Colonic mucosa (tissue), 4 donors: ENCODE results near the gene DACT1. TPM values are rescaled to one million over a fixed set of nuclear protein-coding genes. Genes with fewer than 3 reads are reported as not detected.

ENCODE experiments used
- DNase-seq: peaks from one replicate; pipeline ENCODE4 v3.0.0-alpha.2; 2020
- H3K27ac ChIP-seq: fragments of 200-600 bp; one replicate; pipeline ENCODE4 v1.8.0; 2021
- H3K27me3 ChIP-seq: fragments of 200-600 bp; one replicate; pipeline ENCODE4 v1.8.0; 2021
- H3K36me3 ChIP-seq: fragments of 200-600 bp; one replicate; pipeline ENCODE4 v1.8.0; 2021
- H3K4me1 ChIP-seq: fragments of 200-600 bp; one replicate; pipeline ENCODE4 v1.8.0; 2021; ENCODE audit warnings: mild to moderate bottlenecking
- H3K4me3 ChIP-seq: fragments of 200-600 bp; one replicate; pipeline ENCODE4 v1.8.0; 2021
- H3K9ac ChIP-seq, 2 donors: one replicate each; pipeline ENCODE4 v1.7.0; 2013; ENCODE audit warnings: control low read depth in 2 of 2, low read depth in 2 of 2, low read length in 2 of 2
- H3K9me3 ChIP-seq: fragments of 200-600 bp; one replicate; pipeline ENCODE4 v1.8.0; 2021
- CTCF ChIP-seq: fragments of 200-600 bp; IDR thresholded peaks from one replicate; pipeline ENCODE4 v1.8.0; 2022; ENCODE audit warnings: antibody characterized with exemption, mild to moderate bottlenecking
- intact Hi-C: fragments of 100-400 bp; cut with DNase I; formaldehyde crosslinking; loops from one replicate; pipeline ENCODE4 v1.14.1; 2022
- total RNA-seq, 2 donors: library from RNA; stranded (reverse); fragmentation: NEBNext Ultra II Directional in 1 of 2; extraction: Animal tissue kit (Norgen Biotek cat#: 25700) in 1 of 2; gene quantifications; one replicate each; pipeline ENCODE4 v1.2.1, GENCODE V29; 2021
- donor health status: healthy.
- donor health status: DM: no; HTN: no; CAD: no.
- donor health status: DM: no; HTN: no; CAD: no.

DACT1 gene
- total RNA-seq, 2 donors from 2014 or later, result 1.5 to 4.9 TPM

DNA sequence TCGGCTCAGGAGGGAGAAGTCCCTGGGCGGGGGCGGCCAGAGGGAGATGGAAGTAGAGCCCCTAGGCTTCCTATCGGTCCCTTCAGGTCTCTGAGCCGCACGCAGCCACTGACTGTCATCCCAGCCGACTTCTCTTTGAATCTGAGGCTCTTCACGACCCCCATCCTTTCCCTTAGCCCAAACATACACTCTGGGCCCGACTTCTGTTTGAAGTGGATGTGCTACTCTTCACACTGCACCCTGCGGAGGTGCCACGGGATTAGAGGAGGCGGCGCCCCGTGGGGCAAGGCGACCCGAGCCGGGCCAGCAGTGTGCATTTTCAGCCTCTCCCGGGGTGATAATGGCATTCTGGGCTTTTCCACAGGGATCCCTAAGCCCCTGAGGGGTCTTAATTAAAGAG is 6.0 kb upstream of the DACT1 start:
- Histone ChIP-seq H3K4me1 (no peaks in the 10 kb centered on the region), H3K27me3 (no peaks in the 10 kb centered on the region), H3K9ac (no peak overlapping the region), H3K36me3 (no peaks in the 10 kb centered on the region), H3K9me3 (no peaks in the 10 kb centered on the region), H3K4me3 (no peak overlapping the region), H3K27ac (no peak overlapping the region)
- no peak for DNase-seq
- TF ChIP-seq CTCF, result no peak
- intact Hi-C loops, result no loop called here

DNA sequence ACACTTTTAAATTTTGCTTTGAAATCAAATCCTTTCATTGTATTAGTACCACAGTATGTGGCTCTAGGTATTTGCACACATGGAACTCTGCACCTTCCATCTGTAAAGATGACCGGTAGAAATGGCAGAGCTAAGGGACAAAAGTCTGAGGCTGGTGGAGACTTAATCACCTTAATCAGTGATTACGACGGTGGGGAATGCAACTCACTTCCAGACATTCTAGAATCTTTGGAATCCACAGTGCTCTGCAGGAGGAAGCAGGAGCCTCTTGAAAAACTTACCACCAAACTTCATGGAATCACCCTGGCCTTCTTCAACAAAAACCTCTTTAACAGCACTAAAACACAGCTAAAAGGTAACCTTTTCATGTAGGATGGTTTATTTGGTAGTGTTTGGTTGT is 3.9 kb upstream of the DACT1 start:
- H3K9ac ChIP-seq, result no peak overlapping the region
- intact Hi-C loops, result no loop called here
- no peaks in the 10 kb centered on the region for H3K9me3 ChIP-seq
- peaks cover 8% of the 10 kb centered on the region for H3K27me3 ChIP-seq
- H3K4me1 ChIP-seq, result no peaks in the 10 kb centered on the region
- H3K36me3 ChIP-seq, result no peaks in the 10 kb centered on the region
- TF ChIP-seq CTCF, result no peak
- H3K27ac ChIP-seq, result no peak overlapping the region
- no peak overlapping the region for H3K4me3 ChIP-seq
- DNase-seq, result no peak

DNA sequence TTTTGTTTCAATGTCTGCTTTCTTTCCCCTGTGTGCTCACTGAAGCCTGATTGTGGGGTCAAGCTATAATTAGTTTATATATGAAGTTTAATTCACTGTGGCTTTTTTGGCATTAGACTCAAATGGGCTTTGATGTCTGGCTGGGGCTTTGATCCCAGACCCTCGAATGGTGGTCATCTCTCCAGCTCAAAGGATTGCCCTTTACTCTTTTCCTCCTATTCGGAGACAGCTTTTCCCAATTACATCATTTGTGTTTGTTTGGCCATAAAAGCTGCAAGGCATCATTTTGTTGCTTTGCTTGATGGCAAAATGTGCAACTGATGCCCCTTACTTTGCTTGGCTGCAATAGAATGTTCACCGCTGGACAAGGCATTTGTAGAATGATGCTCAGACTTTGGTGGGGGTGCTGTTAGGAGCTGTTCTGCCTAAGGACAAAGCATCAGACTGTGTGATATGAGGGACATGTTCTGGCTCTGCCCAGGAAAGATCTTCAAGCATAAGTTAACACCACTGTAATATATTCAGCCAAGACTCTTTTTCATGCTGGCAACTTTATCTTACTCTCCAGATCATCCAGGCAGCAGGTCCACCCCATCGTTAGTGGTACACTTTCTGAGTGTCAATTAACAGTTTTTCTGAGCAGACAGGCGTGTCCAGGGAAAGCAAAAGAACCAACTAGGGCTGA is 3.2 kb upstream of the DACT1 start:
- no peaks in the 10 kb centered on the region for H3K36me3 ChIP-seq
- intact Hi-C loops, result loop anchor here (5.0 kb wide), 1 partner anchor 132 kb away; no protein-coding TSS in a partner anchor
- no peak for TF ChIP-seq CTCF
- H3K27ac ChIP-seq, result no peak overlapping the region
- DNase-seq, result no peak
- no peaks in the 10 kb centered on the region for H3K9me3 ChIP-seq
- H3K9ac ChIP-seq, result no peak overlapping the region
- no peak overlapping the region for H3K4me3 ChIP-seq
- H3K27me3 ChIP-seq, result peaks cover 15% of the 10 kb centered on the region
- no peaks in the 10 kb centered on the region for H3K4me1 ChIP-seq

GRCh38 chr14:58635091-58635830 is 2.5 kb upstream of the DACT1 start:
- Histone ChIP-seq H3K4me1 (no peaks in the 10 kb centered on the region), H3K27me3 (peaks cover 16% of the 10 kb centered on the region), H3K27ac (no peak overlapping the region), H3K9me3 (no peaks in the 10 kb centered on the region), H3K9ac (no peak overlapping the region), H3K4me3 (no peak overlapping the region), H3K36me3 (no peaks in the 10 kb centered on the region)
- DNase-seq, result no peak
- TF ChIP-seq CTCF, result no peak
- intact Hi-C loops, result loop anchor here (5.0 kb wide), 1 partner anchor 133 kb away; no protein-coding TSS in a partner anchor

GRCh38 chr14:58636129-58636528 is 1.6 kb upstream of the DACT1 start:
- Histone ChIP-seq H3K36me3 (no peaks in the 10 kb centered on the region), H3K9ac (no peak overlapping the region), H3K4me3 (no peak overlapping the region), H3K9me3 (no peaks in the 10 kb centered on the region), H3K27me3 (peaks cover 16% of the 10 kb centered on the region), H3K4me1 (no peaks in the 10 kb centered on the region), H3K27ac (no peak overlapping the region)
- intact Hi-C loops, result loop anchor here (5.0 kb wide), 1 partner anchor 134 kb away; no protein-coding TSS in a partner anchor
- DNase-seq, result no peak
- TF ChIP-seq CTCF, result no peak
